Peyer's patch (tissue), 4 donors: ENCODE measurements around the gene UNC13C.

Source experiments
- POLR2A ChIP-seq, 2 donors: fragments of 450-650 bp; IDR thresholded peaks; one replicate each; pipeline ENCODE4 v1.5.1; 2017; ENCODE audit warnings: antibody characterized with exemption in 2 of 2, mild to moderate bottlenecking in 2 of 2, moderate library complexity in 2 of 2
- TF ChIP-seq, protein P1 (sequence below), 6 experiments: fragments of 450-650 bp in 4 of 6; fragments of 200-600 bp in 2 of 6; sonication (generic) in 1 of 6; IDR thresholded peaks; one replicate each; pipeline ENCODE4 v1.5.1; 2017 to 2019; ENCODE audit warnings: antibody characterized with exemption in 6 of 6, mild to moderate bottlenecking in 3 of 6, moderate library complexity in 1 of 6

DNA sequence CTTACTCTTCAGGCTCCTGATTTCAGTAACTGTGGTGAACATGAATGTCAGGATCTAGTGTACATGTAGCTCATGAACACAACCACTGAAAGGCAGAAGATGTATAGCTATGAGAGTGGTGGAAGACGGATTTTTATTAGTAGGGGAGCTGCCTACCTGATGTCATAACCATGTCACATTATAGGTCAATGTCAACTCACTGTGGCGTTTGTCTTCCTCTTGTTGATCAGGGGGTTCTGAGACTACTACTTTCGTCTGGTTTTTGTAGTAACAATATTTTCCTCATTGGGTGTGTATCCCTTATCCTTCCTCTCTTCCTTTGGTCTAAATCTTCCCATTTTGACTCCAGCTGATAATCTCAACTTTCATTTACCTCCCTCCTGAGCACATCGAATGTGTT, 7.3 kb downstream of the UNC13C start:
- TF ChIP-seq, protein P1, sequence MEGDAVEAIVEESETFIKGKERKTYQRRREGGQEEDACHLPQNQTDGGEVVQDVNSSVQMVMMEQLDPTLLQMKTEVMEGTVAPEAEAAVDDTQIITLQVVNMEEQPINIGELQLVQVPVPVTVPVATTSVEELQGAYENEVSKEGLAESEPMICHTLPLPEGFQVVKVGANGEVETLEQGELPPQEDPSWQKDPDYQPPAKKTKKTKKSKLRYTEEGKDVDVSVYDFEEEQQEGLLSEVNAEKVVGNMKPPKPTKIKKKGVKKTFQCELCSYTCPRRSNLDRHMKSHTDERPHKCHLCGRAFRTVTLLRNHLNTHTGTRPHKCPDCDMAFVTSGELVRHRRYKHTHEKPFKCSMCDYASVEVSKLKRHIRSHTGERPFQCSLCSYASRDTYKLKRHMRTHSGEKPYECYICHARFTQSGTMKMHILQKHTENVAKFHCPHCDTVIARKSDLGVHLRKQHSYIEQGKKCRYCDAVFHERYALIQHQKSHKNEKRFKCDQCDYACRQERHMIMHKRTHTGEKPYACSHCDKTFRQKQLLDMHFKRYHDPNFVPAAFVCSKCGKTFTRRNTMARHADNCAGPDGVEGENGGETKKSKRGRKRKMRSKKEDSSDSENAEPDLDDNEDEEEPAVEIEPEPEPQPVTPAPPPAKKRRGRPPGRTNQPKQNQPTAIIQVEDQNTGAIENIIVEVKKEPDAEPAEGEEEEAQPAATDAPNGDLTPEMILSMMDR (IDR thresholded peaks at IDR 0.05) = no peak
- TF ChIP-seq POLR2A (IDR thresholded peaks at IDR 0.05) = no peak
